K562 (cell line): ENCODE measurements around the gene COL10A1. TPM values are rescaled to one million over a fixed set of nuclear protein-coding genes. Genes with fewer than 3 reads are reported as not detected.

ENCODE experiments used
- BRD4 ChIP-seq: fragments of 200-600 bp; sonication (generic); IDR thresholded peaks from 2 replicates; pipeline ENCODE4 v1.6.1; 2017; ENCODE audit warnings: inconsistent platforms
- CBX1 ChIP-seq: sonication (generic); IDR thresholded peaks from 2 replicates; pipeline ENCODE4 v1.6.1; 2016; ENCODE audit warnings: antibody characterized with exemption, low read depth, mild to moderate bottlenecking
- CTCF ChIP-seq, 3 experiments: IDR thresholded peaks in 2 of 3; conservative IDR thresholded peaks in 1 of 3; 2 replicates each; pipeline ENCODE4 v1.5.1; 2011 to 2012; ENCODE audit warnings: low read length in 3 of 3, mild to moderate bottlenecking in 3 of 3, control low read depth in 2 of 3, improper control_type of control experiment in 1 of 3, inconsistent platforms in 1 of 3, low read depth in 1 of 3, mixed read lengths in 1 of 3, moderate library complexity in 1 of 3; ENCODE audit not compliant: insufficient read depth in 2 of 3
- DEAF1 ChIP-seq: fragments of 450-650 bp; formaldehyde crosslinking; IDR thresholded peaks from 2 replicates; pipeline ENCODE4 v1.4.0; 2020; ENCODE audit warnings: mild to moderate bottlenecking, moderate library complexity
- RAD21 ChIP-seq, 2 experiments: fragments of 250-450 bp in 1 of 2; fragments of 450-650 bp in 1 of 2; sonication (Bioruptor Pico) in 1 of 2; formaldehyde crosslinking in 1 of 2; IDR thresholded peaks in 1 of 2; conservative IDR thresholded peaks in 1 of 2; 2 replicates each; pipeline versions ENCODE4 v1.4.0 to v1.8.0; 2020 to 2022; ENCODE audit warnings: mild to moderate bottlenecking in 2 of 2, moderate library complexity in 1 of 2
- ZNF384 ChIP-seq: IDR thresholded peaks from 2 replicates; pipeline ENCODE4 v1.6.1; 2012; ENCODE audit warnings: low read depth, low read length, improper control_type of control experiment
- polyA plus RNA-seq, 8 experiments: library from polyadenylated mRNA; depleted of rRNA in 4 of 8; stranded (reverse) in 5 of 8; unstranded in 3 of 8; fragments of >200 nt; fragmentation: Nextera tagmentation in 2 of 8; fragmentation: Illumina TruSeq in 1 of 8; extraction: Ambion mirVana in 2 of 8; extraction: Trizol in 1 of 8; gene quantifications; 2 replicates each; pipeline versions ENCODE4 v1.2.1 to v1.2.3, GENCODE V29; 2011 to 2014; ENCODE audit warnings: inconsistent platforms in 1 of 8, missing spikeins in 1 of 8
- total RNA-seq, 7 experiments: library from RNA; depleted of rRNA in 6 of 7; stranded (reverse); fragments of >200 nt in 6 of 7; fragmentation: Illumina TruSeq in 2 of 7; extraction: Trizol in 2 of 7; gene quantifications; 2 replicates each; pipeline versions ENCODE4 v1.2.1 to v1.2.3, GENCODE V29; 2011 to 2021; ENCODE audit warnings: low replicate concordance in 1 of 7
- TF ChIP-seq, protein P1 (sequence below), 2 experiments: fragments of 450-650 bp; conservative IDR thresholded peaks; 2 replicates each; pipeline ENCODE4 v1.6.1; 2017; ENCODE audit warnings: mild to moderate bottlenecking in 2 of 2, moderate library complexity in 2 of 2

Gene COL10A1
- total and polyA plus RNA-seq, 9 of the 15 experiments (the other 6 are each of a cell fraction or from before 2014, with no cell fraction given) = 0.06 to 0.08 TPM; not detected in 7

GRCh38 chr6:116096979-116097816 lies 28.7 kb downstream of the COL10A1 start (continued):
- TF ChIP-seq, protein P1, sequence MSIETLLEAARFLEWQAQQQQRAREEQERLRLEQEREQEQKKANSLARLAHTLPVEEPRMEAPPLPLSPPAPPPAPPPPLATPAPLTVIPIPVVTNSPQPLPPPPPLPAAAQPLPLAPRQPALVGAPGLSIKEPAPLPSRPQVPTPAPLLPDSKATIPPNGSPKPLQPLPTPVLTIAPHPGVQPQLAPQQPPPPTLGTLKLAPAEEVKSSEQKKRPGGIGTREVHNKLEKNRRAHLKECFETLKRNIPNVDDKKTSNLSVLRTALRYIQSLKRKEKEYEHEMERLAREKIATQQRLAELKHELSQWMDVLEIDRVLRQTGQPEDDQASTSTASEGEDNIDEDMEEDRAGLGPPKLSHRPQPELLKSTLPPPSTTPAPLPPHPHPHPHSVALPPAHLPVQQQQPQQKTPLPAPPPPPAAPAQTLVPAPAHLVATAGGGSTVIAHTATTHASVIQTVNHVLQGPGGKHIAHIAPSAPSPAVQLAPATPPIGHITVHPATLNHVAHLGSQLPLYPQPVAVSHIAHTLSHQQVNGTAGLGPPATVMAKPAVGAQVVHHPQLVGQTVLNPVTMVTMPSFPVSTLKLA (conservative IDR thresholded peaks at IDR 0.05) = no peak
- TF ChIP-seq CBX1 = no peak
- no peak for TF ChIP-seq BRD4
- TF ChIP-seq DEAF1 (CRISPR knock-in tag) = 0 out of 2 replicates have a peak, but pooled peaks have one; percentile 39
- 0 out of 2 replicates have a peak, but pooled peaks have one; percentile 36 for TF ChIP-seq ZNF384
- peak in 2 of 3 experiments; percentile 17 to 65; a peak in 3 of 6 replicates for TF ChIP-seq CTCF (IDR thresholded peaks at IDR 0.05 in 2 of 3, conservative IDR thresholded peaks at IDR 0.05 in 1 of 3; ENCODE audit: insufficient read depth in 2 of 3, low read depth in 1 of 3, low read length in 3 of 3)
- TF ChIP-seq RAD21 (CRISPR knock-in tag; conservative IDR thresholded peaks at IDR 0.05 in 1 of 2, IDR thresholded peaks at IDR 0.05 in 1 of 2) = peak; percentile 54 to 58
